ENCODE results near the gene HEMK1. TPM values are rescaled to one million over a fixed set of nuclear protein-coding genes. Genes with fewer than 3 reads are reported as not detected.

Gene HEMK1
- total RNA-seq, 1 experiment from 2014 or later: 12.6 TPM

DNA sequence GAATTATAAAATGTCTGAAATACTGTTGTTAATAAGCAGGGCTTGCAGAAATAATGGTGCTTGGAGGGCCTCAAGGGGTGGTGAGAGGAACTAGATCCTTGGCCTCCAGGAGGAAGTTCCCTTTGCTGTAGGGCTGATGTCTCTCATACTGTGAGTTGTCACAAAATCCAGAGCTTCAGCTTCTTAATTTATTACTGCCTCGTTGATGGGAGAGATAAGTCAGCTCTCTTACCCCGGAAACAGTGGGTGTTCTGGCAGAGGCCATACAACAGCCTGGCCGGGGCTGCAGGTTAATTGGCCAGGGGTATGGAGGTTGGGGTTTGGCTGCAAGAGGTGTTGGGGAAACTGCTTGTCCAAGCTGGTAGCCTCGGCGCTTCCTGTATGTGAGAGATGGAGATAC is 63.1 kb downstream of the HEMK1 start:
- CTCF ChIA-PET: interaction anchor here (1.8 kb wide), 1 partner anchor 16 kb away, joined by 6 read pairs; the partner anchor contains the start of gene MAPKAPK3
- TF ChIP-seq CTCF (IDR thresholded peaks at IDR 0.05; ENCODE audit: insufficient read depth in 1 of 2, low read depth in 1 of 2, low read length in 1 of 2, severe bottlenecking in 1 of 2, unreplicated experiment in 1 of 2): no peak
- Mint-ChIP-seq H3K4me3 (ENCODE audit: unreplicated experiment) (no peak overlapping the region), H3K27ac (ENCODE audit: unreplicated experiment) (no peak overlapping the region), H3K27me3 (ENCODE audit: insufficient read depth, unreplicated experiment) (no peaks in the 10 kb centered on the region), H3K9me3 (ENCODE audit: unreplicated experiment) (no peaks in the 10 kb centered on the region), H3K36me3 (ENCODE audit: insufficient read depth, unreplicated experiment) (peaks cover 16% of the 10 kb centered on the region), H3K4me1 (ENCODE audit: low read depth, unreplicated experiment) (peaks cover 4% of the 10 kb centered on the region)
- H3K4me3 ChIP-seq (ENCODE audit: low read depth, low read length): no peak overlapping the region
- BruUV-seq (replicated peaks): no TSS peak
- no peaks in the 10 kb centered on the region for H3K9me3 ChIP-seq
- POLR2A ChIA-PET: no interaction called here
- no peak for DNase-seq
- no peaks in the 10 kb centered on the region for H3K27me3 ChIP-seq (replicated peaks; ENCODE audit: control insufficient read depth, insufficient read depth, low read length)
- H3K36me3 ChIP-seq (ENCODE audit: control insufficient read depth, insufficient read depth, low read length): no peaks in the 10 kb centered on the region
- H3K4me1 ChIP-seq: no peaks in the 10 kb centered on the region
- intact Hi-C loops (cut with micrococcal nuclease; ENCODE audit: unreplicated experiment): no loop called here

DNA sequence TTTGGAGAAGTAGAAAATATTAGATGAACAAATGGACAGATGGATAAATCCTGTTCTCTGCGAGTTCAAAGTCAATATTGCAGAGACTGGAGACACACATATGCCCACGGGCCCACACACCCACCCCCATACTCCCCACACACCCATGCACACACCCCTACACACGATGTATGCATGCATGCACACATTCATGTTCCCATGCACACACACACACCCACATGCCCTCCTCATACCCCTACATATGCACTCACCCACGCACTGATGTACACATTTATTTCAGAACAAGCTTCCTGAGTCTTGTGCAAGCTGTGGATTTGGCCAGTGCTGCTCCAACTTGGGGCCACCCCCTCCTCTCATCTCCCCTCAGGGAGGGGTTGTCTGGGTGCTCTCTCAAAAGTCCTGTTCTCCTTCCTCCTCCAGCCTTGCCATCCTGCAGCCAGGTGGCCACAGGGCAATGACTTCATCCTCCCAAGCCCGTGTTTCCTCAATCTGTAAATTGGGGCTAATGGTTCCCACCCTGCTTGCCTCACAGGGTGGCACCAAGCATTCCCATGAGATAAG is 64.0 kb downstream of the HEMK1 start:
- no peak overlapping the region for H3K4me3 Mint-ChIP-seq (ENCODE audit: unreplicated experiment)
- no peak for TF ChIP-seq CTCF (IDR thresholded peaks at IDR 0.05; ENCODE audit: insufficient read depth in 1 of 2, low read depth in 1 of 2, low read length in 1 of 2, severe bottlenecking in 1 of 2, unreplicated experiment in 1 of 2)
- no peak for DNase-seq
- no peaks in the 10 kb centered on the region for H3K9me3 ChIP-seq
- CTCF ChIA-PET: no interaction called here
- H3K27me3 Mint-ChIP-seq (ENCODE audit: insufficient read depth, unreplicated experiment): no peaks in the 10 kb centered on the region
- no peaks in the 10 kb centered on the region for H3K9me3 Mint-ChIP-seq (ENCODE audit: unreplicated experiment)
- H3K4me3 ChIP-seq (ENCODE audit: low read depth, low read length): no peak overlapping the region
- H3K4me1 ChIP-seq: no peaks in the 10 kb centered on the region
- no peaks in the 10 kb centered on the region for H3K36me3 ChIP-seq (ENCODE audit: control insufficient read depth, insufficient read depth, low read length)
- no peaks in the 10 kb centered on the region for H3K4me1 Mint-ChIP-seq (ENCODE audit: low read depth, unreplicated experiment)
- no peak overlapping the region for H3K27ac Mint-ChIP-seq (ENCODE audit: unreplicated experiment)
- intact Hi-C loops (cut with micrococcal nuclease; ENCODE audit: unreplicated experiment): no loop called here
- POLR2A ChIA-PET: no interaction called here
- H3K36me3 Mint-ChIP-seq (ENCODE audit: insufficient read depth, unreplicated experiment): peaks cover 12% of the 10 kb centered on the region
- H3K27me3 ChIP-seq (replicated peaks; ENCODE audit: control insufficient read depth, insufficient read depth, low read length): no peaks in the 10 kb centered on the region
- no TSS peak for BruUV-seq (replicated peaks)

GRCh38 chr3:50635066-50635465 is 65.7 kb downstream of the HEMK1 start:
- POLR2A ChIA-PET: no interaction called here
- intact Hi-C loops (cut with micrococcal nuclease; ENCODE audit: unreplicated experiment): no loop called here
- no peaks in the 10 kb centered on the region for H3K4me1 ChIP-seq
- no peak for DNase-seq
- H3K27me3 ChIP-seq (replicated peaks; ENCODE audit: control insufficient read depth, insufficient read depth, low read length): no peaks in the 10 kb centered on the region
- Mint-ChIP-seq H3K4me3 (ENCODE audit: unreplicated experiment) (no peak overlapping the region), H3K36me3 (ENCODE audit: insufficient read depth, unreplicated experiment) (peaks cover 5% of the 10 kb centered on the region), H3K27ac (ENCODE audit: unreplicated experiment) (no peak overlapping the region), H3K9me3 (ENCODE audit: unreplicated experiment) (no peaks in the 10 kb centered on the region), H3K27me3 (ENCODE audit: insufficient read depth, unreplicated experiment) (no peaks in the 10 kb centered on the region), H3K4me1 (ENCODE audit: low read depth, unreplicated experiment) (no peaks in the 10 kb centered on the region)
- CTCF ChIA-PET: no interaction called here
- no TSS peak for BruUV-seq (replicated peaks)
- H3K36me3 ChIP-seq (ENCODE audit: control insufficient read depth, insufficient read depth, low read length): no peaks in the 10 kb centered on the region
- no peak for TF ChIP-seq CTCF (IDR thresholded peaks at IDR 0.05; ENCODE audit: insufficient read depth in 1 of 2, low read depth in 1 of 2, low read length in 1 of 2, severe bottlenecking in 1 of 2, unreplicated experiment in 1 of 2)
- H3K9me3 ChIP-seq: no peaks in the 10 kb centered on the region
- no peak overlapping the region for H3K4me3 ChIP-seq (ENCODE audit: low read depth, low read length)
